HEK293T (cell line): Measurements from ENCODE around the gene HAT1.

Source experiments
- BHLHE40 ChIP-seq: fragments of 450-650 bp; IDR thresholded peaks from 2 replicates; pipeline ENCODE4 v1.6.1; 2016; ENCODE audit warnings: mild to moderate bottlenecking, moderate library complexity, borderline replicate concordance
- TARDBP ChIP-seq: fragments of 450-650 bp; IDR thresholded peaks from 2 replicates; pipeline ENCODE4 v1.6.1; 2016

DNA sequence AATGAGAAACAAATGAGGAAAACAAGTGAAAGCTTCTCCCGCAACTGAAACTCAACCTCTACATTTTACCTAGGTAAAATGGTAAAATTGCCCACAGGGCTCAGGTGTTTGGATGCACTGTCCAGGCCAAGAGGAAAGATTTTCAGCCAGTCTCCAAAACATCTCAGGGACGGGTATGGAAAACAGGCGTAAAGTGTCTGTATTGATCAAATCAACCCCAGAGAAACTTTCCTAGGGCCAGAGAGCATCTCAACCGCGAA is 361 bp upstream of the HAT1 start:
- TF ChIP-seq TARDBP (no peak), BHLHE40 (no peak)
